GM12892 (cell line): ENCODE measurements around the gene ITGA8.

ENCODE experiments used
- POLR2A ChIP-seq: IDR thresholded peaks from 2 replicates; pipeline ENCODE4 v1.6.1; 2011; ENCODE audit warnings: low read depth, low read length, control low read depth
- POLR2AphosphoS5 ChIP-seq: IDR thresholded peaks from 2 replicates; pipeline ENCODE4 v1.6.1; 2011; ENCODE audit warnings: low read depth, low read length, control low read depth
- TAF1 ChIP-seq: IDR thresholded peaks from 2 replicates; pipeline ENCODE4 v1.6.1; 2011; ENCODE audit warnings: low read depth, mild to moderate bottlenecking, control low read depth, low read length, borderline replicate concordance

DNA sequence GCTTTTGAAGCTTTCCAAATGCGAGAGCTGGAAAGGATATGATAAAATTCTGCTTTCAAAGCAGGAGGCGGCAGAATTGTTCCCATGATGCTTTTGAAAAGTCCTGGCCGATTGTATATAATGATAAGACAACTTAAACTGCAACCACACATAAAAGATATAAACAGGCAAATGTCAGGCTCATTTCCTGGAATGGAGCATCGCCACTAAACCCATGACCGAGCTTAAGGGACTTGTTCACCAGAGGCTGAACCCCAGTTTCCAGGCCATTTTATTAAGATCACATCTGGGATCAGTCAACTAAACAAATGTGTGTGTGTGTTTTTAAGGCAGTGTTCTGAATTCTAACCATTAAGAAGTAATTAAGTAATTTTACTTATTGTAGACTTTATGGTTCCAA is 131.6 kb downstream of the ITGA8 start:
- TF ChIP-seq POLR2AphosphoS5, result no peak
- no peak for TF ChIP-seq POLR2A
- TF ChIP-seq TAF1, result no peak
